PC-9 (cell line): Measurements from ENCODE around the gene NRROS.

Experiments
- CTCF ChIP-seq: fragments of 200-600 bp; sonication (generic); conservative IDR thresholded peaks from 2 replicates; pipeline ENCODE4 v1.6.1; 2017; ENCODE audit warnings: mixed run types, antibody characterized with exemption, mild to moderate bottlenecking, moderate library complexity
- EZH2 ChIP-seq: fragments of 200-600 bp; sonication (generic); IDR thresholded peaks from 2 replicates; pipeline ENCODE4 v1.8.0; 2017; ENCODE audit warnings: antibody characterized with exemption, low read depth

- TF ChIP-seq CTCF (no peak), EZH2 (no peak)
These were observed 56.3 kb downstream of the NRROS start for GRCh38 chr3:196695849-196696226.
